HG02852 (cell line): ENCODE measurements around the gene NDRG3.

ENCODE experiments used
- ATAC-seq: cut with Tn5 transposase; IDR thresholded peaks from one replicate; pipeline ENCODE4 v1.9.1; 2021; ENCODE audit warnings: mild to moderate bottlenecking, moderate library complexity; ENCODE audit not compliant: unreplicated experiment

Gene NDRG3

GRCh38 chr20:36761125-36761524 lies 15.2 kb upstream of the NDRG3 start:
- ATAC-seq = no peak

GRCh38 chr20:36760647-36761046 lies 14.8 kb upstream of the NDRG3 start:
- ATAC-seq = no peak

- ATAC-seq = no peak
Observed at GRCh38 chr20:36758276-36758675, 12.4 kb upstream of the NDRG3 start.

GRCh38 chr20:36756496-36756895 lies 10.6 kb upstream of the NDRG3 start:
- ATAC-seq = no peak

GRCh38 chr20:36754656-36755222 lies 8.8 kb upstream of the NDRG3 start:
- ATAC-seq = no peak

- ATAC-seq = no peak
Observed at GRCh38 chr20:36752582-36752981, 6.7 kb upstream of the NDRG3 start.

- ATAC-seq = peak; percentile 38
Observed at GRCh38 chr20:36745234-36745926, 510 bp downstream of the NDRG3 start.

GRCh38 chr20:36744764-36745191 lies 1.1 kb downstream of the NDRG3 start:
- ATAC-seq = no peak

- ATAC-seq = no peak
Observed at GRCh38 chr20:36744243-36744642, 1.6 kb downstream of the NDRG3 start.

GRCh38 chr20:36742558-36742957 lies 3.3 kb downstream of the NDRG3 start:
- no peak for ATAC-seq

GRCh38 chr20:36741072-36741471 lies 4.8 kb downstream of the NDRG3 start:
- no peak for ATAC-seq

GRCh38 chr20:36737183-36737499 lies 8.7 kb downstream of the NDRG3 start:
- no peak for ATAC-seq

- ATAC-seq = no peak
Observed at GRCh38 chr20:36736451-36737182, 9.3 kb downstream of the NDRG3 start.

- ATAC-seq = no peak
Observed at GRCh38 chr20:36732456-36732855, 13.4 kb downstream of the NDRG3 start.

- ATAC-seq = no peak
Observed at GRCh38 chr20:36728986-36729385, 16.9 kb downstream of the NDRG3 start.

- ATAC-seq = no peak
Observed at GRCh38 chr20:36726168-36726567, 19.7 kb downstream of the NDRG3 start.

- ATAC-seq = no peak
Observed at GRCh38 chr20:36720510-36720909, 25.4 kb downstream of the NDRG3 start.

- ATAC-seq = no peak
Observed at GRCh38 chr20:36717657-36718056, 28.2 kb downstream of the NDRG3 start.

- ATAC-seq = no peak
Observed at GRCh38 chr20:36717021-36717420, 28.9 kb downstream of the NDRG3 start.

- no peak for ATAC-seq
Observed at GRCh38 chr20:36712775-36713174, 33.1 kb downstream of the NDRG3 start.

- ATAC-seq = no peak
Observed at GRCh38 chr20:36709126-36709525, 36.8 kb downstream of the NDRG3 start.

GRCh38 chr20:36703530-36703929 lies 42.4 kb downstream of the NDRG3 start:
- no peak for ATAC-seq
